ENCODE data around the gene ETHE1. TPM values are rescaled to one million over a fixed set of nuclear protein-coding genes. Genes with fewer than 3 reads are reported as not detected.
A peak's percentile ranks its signal among the peaks of the same experiment; 100 is the strongest.

Gene ETHE1
- total and polyA plus RNA-seq, 12 donors = 15.9 to 78.7 (median 33.2) TPM

- Histone ChIP-seq H3K27ac (peak within 1 kb of the TSS; percentile 70 to 94 (median 84)), H3K4me1 (replicated peaks in 1 of 2) (peaks cover 12 to 24% of the 10 kb centered on the region in 2 donors), H3K4me3 (peak within 1 kb of the TSS; percentile 6 to 95 (median 67)), H3K9me3 (replicated peaks in 1 of 3) (no peaks in the 10 kb centered on the region), H3K36me3 (replicated peaks in 1 of 2) (peaks cover 0 to 12% of the 10 kb centered on the region in 2 donors), H3K27me3 (no peaks in the 10 kb centered on the region)
- DNase-seq = peak in 6 of 7 donors; percentile 39 to 64 (median 56)
- intact Hi-C loops (cut with DNase I) = loop anchor here in 1 of 2 donors (5.0 kb wide), 1 partner anchor 37 kb away; the partner anchor contains the start of gene LYPD3
- 2 to 4% (median 3%) methylated on average over 12 to 42 of the region's 42 CpGs for WGBS, 4 donors
- TF ChIP-seq POLR2A (IDR thresholded peaks at IDR 0.05) = peak in 1 of 2 donors; percentile 5
- TF ChIP-seq, protein P1, sequence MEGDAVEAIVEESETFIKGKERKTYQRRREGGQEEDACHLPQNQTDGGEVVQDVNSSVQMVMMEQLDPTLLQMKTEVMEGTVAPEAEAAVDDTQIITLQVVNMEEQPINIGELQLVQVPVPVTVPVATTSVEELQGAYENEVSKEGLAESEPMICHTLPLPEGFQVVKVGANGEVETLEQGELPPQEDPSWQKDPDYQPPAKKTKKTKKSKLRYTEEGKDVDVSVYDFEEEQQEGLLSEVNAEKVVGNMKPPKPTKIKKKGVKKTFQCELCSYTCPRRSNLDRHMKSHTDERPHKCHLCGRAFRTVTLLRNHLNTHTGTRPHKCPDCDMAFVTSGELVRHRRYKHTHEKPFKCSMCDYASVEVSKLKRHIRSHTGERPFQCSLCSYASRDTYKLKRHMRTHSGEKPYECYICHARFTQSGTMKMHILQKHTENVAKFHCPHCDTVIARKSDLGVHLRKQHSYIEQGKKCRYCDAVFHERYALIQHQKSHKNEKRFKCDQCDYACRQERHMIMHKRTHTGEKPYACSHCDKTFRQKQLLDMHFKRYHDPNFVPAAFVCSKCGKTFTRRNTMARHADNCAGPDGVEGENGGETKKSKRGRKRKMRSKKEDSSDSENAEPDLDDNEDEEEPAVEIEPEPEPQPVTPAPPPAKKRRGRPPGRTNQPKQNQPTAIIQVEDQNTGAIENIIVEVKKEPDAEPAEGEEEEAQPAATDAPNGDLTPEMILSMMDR (IDR thresholded peaks at IDR 0.05) = peak in 1 of 6 experiments; percentile 2
Measured at GRCh38 chr19:43504426-43505185, 22.4 kb downstream of the ETHE1 start, which contains the start of gene PHLDB3. PHLDB3 (minus strand) TSS chr19:43504746; CDS start chr19:43504118, 628 bp downstream.

DNA sequence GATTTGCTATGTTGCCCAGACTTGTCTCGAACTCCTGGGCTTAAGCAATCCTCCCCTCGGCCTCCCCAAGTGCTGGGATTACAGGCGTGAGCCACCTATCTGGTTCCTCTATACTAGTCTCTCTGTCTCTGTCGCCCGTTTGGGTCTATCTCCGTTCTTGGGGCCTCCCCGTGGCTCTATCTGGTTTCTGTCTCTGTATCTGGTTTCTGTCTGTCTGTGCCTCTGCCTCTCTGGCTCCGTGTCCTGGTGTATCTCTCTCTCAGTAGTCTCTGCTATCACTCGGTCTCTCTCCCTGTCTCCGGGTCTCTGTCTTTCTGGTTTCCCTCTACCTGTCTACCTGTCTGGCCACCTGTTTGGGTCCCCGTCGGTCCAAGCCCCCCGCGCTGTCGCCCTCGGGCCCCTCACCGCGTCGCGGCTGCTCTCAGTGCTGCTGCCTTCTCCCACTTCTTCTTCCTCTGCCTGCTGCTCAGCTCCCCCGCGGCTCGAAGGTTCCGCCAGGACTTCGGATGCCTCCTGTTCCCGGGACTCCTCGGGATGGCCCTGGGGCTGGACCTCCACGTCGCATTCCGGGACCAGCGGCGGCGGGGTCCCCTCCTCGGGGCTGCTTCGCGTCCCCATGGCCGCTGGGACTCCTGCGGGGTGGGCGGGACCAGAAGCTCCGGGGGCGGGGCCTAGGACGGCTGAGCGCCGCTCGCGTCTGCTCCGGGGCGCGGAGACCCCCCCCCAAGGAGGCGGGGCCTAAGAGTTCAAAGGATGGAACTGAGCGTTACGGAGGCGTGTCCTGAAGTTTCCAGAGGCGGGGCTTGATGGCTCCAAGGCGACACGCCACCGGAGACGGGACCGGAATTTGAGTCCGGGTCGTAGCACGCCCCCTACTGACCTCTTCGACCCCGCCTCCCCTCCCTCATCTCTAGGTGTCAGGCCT, 23.2 kb downstream of the ETHE1 start:
- Histone ChIP-seq H3K27me3 (no peaks in the 10 kb centered on the region), H3K36me3 (replicated peaks in 1 of 2) (peaks cover 0 to 10% of the 10 kb centered on the region in 2 donors), H3K4me3 (peak overlapping the region; percentile 6 to 95 (median 67)), H3K4me1 (replicated peaks in 1 of 2) (peaks cover 12 to 24% of the 10 kb centered on the region in 2 donors), H3K9me3 (replicated peaks in 1 of 3) (no peaks in the 10 kb centered on the region), H3K27ac (peak overlapping the region; percentile 70 to 94 (median 84))
- 0 to 1% (median 1%) methylated on average over 30 to 64 of the region's 64 CpGs for WGBS, 4 donors
- peak in 1 of 2 donors; percentile 60 for TF ChIP-seq POLR2A (IDR thresholded peaks at IDR 0.05)
- TF ChIP-seq, protein P1 (IDR thresholded peaks at IDR 0.05) = peak in 1 of 6 experiments; percentile 8
- intact Hi-C loops (cut with DNase I) = loop anchor here in 1 of 2 donors (5.0 kb wide), 1 partner anchor 36 kb away; the partner anchor contains the start of gene LYPD3
- DNase-seq = peak; percentile 95 to 100 (median 99)

- peaks cover 0 to under 1% of the 10 kb centered on the region in 2 donors for H3K36me3 ChIP-seq (replicated peaks in 1 of 2)
- no peaks in the 10 kb centered on the region for H3K27me3 ChIP-seq
- H3K9me3 ChIP-seq (replicated peaks in 1 of 3) = no peaks in the 10 kb centered on the region
- no peak overlapping the region for H3K4me3 ChIP-seq
- DNase-seq = no peak
- 84 to 90% (median 85%) methylated on average over 20 to 23 of the region's 23 CpGs for WGBS, 4 donors
- TF ChIP-seq, protein P1 (IDR thresholded peaks at IDR 0.05) = no peak
- no peak for TF ChIP-seq POLR2A (IDR thresholded peaks at IDR 0.05)
- peaks cover 12 to 24% of the 10 kb centered on the region in 2 donors for H3K4me1 ChIP-seq (replicated peaks in 1 of 2)
- intact Hi-C loops (cut with DNase I) = loop anchor here in 1 of 2 donors (5.0 kb wide), 1 partner anchor 35 kb away; the partner anchor contains the start of gene LYPD3
- no peak overlapping the region for H3K27ac ChIP-seq
Measured at GRCh38 chr19:43502419-43502976, 24.5 kb downstream of the ETHE1 start.
